ENCODE results near the gene CCDC159. TPM values are rescaled to one million over a fixed set of nuclear protein-coding genes. Genes with fewer than 3 reads are reported as not detected.

Gene CCDC159
- total and polyA plus RNA-seq, 2 experiments from 2014 or later, result 3.4 to 6.2 TPM

GRCh38 chr19:11356676-11357550 is 10.6 kb downstream of the CCDC159 start:
- Mint-ChIP-seq H3K4me3 (peak overlapping the region; percentile 77; the same call in 2 of the 3 replicates), H3K27me3 (ENCODE audit: insufficient read depth, low read depth, poor library complexity) (peaks cover 41% of the 10 kb centered on the region), H3K27ac (no peak overlapping the region), H3K4me1 (peaks cover 22% of the 10 kb centered on the region), H3K9me3 (no peaks in the 10 kb centered on the region; the same call in 2 of the 3 replicates), H3K36me3 (ENCODE audit: low read depth) (no peaks in the 10 kb centered on the region; the same call in 2 of the 3 replicates)
- no peaks in the 10 kb centered on the region for H3K79me2 ChIP-seq (replicated peaks; ENCODE audit: insufficient read depth)
- no peaks in the 10 kb centered on the region for H3F3A ChIP-seq (replicated peaks; ENCODE audit: low read depth)
- TF ChIP-seq CREB1 (CRISPR knock-in tag; IDR thresholded peaks at IDR 0.05; ENCODE audit: low read depth) (no peak), ZNF114 (CRISPR knock-in tag; IDR thresholded peaks at IDR 0.05) (no peak), JUNB (IDR thresholded peaks at IDR 0.05; ENCODE audit: unreplicated experiment) (no peak), REST (IDR thresholded peaks at IDR 0.05; ENCODE audit: unreplicated experiment) (no peak), POLR2AphosphoS5 (IDR thresholded peaks at IDR 0.05; ENCODE audit: low read depth) (no peak), NANOG (IDR thresholded peaks at IDR 0.05; ENCODE audit: borderline replicate concordance) (no peak), EZH2phosphoT487 (IDR thresholded peaks at IDR 0.05; ENCODE audit: unreplicated experiment) (no peak), ZNF331 (CRISPR knock-in tag; IDR thresholded peaks at IDR 0.05; ENCODE audit: low read depth) (no peak), EZH2 (IDR thresholded peaks at IDR 0.05; ENCODE audit: low read depth, unreplicated experiment) (no peak), STAT1 (IDR thresholded peaks at IDR 0.05; ENCODE audit: unreplicated experiment) (no peak)
- TF ChIP-seq, protein P1, sequence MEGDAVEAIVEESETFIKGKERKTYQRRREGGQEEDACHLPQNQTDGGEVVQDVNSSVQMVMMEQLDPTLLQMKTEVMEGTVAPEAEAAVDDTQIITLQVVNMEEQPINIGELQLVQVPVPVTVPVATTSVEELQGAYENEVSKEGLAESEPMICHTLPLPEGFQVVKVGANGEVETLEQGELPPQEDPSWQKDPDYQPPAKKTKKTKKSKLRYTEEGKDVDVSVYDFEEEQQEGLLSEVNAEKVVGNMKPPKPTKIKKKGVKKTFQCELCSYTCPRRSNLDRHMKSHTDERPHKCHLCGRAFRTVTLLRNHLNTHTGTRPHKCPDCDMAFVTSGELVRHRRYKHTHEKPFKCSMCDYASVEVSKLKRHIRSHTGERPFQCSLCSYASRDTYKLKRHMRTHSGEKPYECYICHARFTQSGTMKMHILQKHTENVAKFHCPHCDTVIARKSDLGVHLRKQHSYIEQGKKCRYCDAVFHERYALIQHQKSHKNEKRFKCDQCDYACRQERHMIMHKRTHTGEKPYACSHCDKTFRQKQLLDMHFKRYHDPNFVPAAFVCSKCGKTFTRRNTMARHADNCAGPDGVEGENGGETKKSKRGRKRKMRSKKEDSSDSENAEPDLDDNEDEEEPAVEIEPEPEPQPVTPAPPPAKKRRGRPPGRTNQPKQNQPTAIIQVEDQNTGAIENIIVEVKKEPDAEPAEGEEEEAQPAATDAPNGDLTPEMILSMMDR (conservative IDR thresholded peaks at IDR 0.05; ENCODE audit: low read depth in 2 of 2), result no peak
- TF ChIP-seq, protein P2, sequence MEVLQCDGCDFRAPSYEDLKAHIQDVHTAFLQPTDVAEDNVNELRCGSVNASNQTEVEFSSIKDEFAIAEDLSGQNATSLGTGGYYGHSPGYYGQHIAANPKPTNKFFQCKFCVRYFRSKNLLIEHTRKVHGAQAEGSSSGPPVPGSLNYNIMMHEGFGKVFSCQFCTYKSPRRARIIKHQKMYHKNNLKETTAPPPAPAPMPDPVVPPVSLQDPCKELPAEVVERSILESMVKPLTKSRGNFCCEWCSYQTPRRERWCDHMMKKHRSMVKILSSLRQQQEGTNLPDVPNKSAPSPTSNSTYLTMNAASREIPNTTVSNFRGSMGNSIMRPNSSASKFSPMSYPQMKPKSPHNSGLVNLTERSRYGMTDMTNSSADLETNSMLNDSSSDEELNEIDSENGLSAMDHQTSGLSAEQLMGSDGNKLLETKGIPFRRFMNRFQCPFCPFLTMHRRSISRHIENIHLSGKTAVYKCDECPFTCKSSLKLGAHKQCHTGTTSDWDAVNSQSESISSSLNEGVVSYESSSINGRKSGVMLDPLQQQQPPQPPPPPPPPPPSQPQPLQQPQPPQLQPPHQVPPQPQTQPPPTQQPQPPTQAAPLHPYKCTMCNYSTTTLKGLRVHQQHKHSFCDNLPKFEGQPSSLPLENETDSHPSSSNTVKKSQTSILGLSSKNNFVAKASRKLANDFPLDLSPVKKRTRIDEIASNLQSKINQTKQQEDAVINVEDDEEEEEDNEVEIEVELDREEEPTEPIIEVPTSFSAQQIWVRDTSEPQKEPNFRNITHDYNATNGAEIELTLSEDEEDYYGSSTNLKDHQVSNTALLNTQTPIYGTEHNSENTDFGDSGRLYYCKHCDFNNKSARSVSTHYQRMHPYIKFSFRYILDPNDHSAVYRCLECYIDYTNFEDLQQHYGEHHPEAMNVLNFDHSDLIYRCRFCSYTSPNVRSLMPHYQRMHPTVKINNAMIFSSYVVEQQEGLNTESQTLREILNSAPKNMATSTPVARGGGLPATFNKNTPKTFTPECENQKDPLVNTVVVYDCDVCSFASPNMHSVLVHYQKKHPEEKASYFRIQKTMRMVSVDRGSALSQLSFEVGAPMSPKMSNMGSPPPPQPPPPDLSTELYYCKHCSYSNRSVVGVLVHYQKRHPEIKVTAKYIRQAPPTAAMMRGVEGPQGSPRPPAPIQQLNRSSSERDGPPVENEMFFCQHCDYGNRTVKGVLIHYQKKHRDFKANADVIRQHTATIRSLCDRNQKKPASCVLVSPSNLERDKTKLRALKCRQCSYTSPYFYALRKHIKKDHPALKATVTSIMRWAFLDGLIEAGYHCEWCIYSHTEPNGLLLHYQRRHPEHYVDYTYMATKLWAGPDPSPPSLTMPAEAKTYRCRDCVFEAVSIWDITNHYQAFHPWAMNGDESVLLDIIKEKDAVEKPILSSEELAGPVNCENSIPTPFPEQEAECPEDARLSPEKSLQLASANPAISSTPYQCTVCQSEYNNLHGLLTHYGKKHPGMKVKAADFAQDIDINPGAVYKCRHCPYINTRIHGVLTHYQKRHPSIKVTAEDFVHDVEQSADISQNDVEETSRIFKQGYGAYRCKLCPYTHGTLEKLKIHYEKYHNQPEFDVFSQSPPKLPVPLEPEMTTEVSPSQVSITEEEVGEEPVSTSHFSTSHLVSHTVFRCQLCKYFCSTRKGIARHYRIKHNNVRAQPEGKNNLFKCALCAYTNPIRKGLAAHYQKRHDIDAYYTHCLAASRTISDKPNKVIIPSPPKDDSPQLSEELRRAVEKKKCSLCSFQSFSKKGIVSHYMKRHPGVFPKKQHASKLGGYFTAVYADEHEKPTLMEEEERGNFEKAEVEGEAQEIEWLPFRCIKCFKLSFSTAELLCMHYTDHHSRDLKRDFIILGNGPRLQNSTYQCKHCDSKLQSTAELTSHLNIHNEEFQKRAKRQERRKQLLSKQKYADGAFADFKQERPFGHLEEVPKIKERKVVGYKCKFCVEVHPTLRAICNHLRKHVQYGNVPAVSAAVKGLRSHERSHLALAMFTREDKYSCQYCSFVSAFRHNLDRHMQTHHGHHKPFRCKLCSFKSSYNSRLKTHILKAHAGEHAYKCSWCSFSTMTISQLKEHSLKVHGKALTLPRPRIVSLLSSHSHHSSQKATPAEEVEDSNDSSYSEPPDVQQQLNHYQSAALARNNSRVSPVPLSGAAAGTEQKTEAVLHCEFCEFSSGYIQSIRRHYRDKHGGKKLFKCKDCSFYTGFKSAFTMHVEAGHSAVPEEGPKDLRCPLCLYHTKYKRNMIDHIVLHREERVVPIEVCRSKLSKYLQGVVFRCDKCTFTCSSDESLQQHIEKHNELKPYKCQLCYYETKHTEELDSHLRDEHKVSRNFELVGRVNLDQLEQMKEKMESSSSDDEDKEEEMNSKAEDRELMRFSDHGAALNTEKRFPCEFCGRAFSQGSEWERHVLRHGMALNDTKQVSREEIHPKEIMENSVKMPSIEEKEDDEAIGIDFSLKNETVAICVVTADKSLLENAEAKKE (CRISPR knock-in tag; IDR thresholded peaks at IDR 0.05), result no peak
- no peak overlapping the region for H3K4me3 ChIP-seq
- H3K4me1 ChIP-seq (ENCODE audit: insufficient read depth), result peaks cover 15% of the 10 kb centered on the region
- no peak overlapping the region for H3K27ac ChIP-seq (ENCODE audit: low read depth)
- no peak overlapping the region for H3K4me2 ChIP-seq
- no peaks in the 10 kb centered on the region for H4K20me1 ChIP-seq (replicated peaks; ENCODE audit: insufficient read depth)
- DNase-seq (ENCODE audit: low spot score), result no peak
- H3K9me2 ChIP-seq (ENCODE audit: insufficient read depth), result no peaks in the 10 kb centered on the region
- no peaks in the 10 kb centered on the region for H3K36me3 ChIP-seq (ENCODE audit: insufficient read depth)
- peaks cover 5% of the 10 kb centered on the region; the same call in 1 of the 2 replicates for H3K27me3 ChIP-seq (ENCODE audit: insufficient read depth)
- H2AFZ ChIP-seq, result no peak overlapping the region
- ATAC-seq, result no peak
